HepG2 (cell line): ENCODE measurements around the gene WDR81. TPM values are rescaled to one million over a fixed set of nuclear protein-coding genes. Genes with fewer than 3 reads are reported as not detected.
A peak's percentile ranks its signal among the peaks of the same experiment; 100 is the strongest.
"Not testable (repeated sequence)": the region's sequence is repeated elsewhere in the genome, so short reads cannot be mapped to it uniquely, and the experiment has no call there.

Experiments used
- ATAC-seq: fragments of 200-7000 bp; cut with Tn5 transposase; 3 replicates; pipeline ENCODE4 v1.9.1; 2020; ENCODE audit warnings: mild to moderate bottlenecking, moderate library complexity
- BruUV-seq: library from RNA; stranded (reverse); fragments of 400-500 nt; replicated peaks from 2 replicates; lab custom pipeline; 2021; lab: Mats Ljungman, UMichigan
- CTCF ChIA-PET: fragments of 300-600 bp; formaldehyde crosslinking; extraction: SDS; loops from one replicate; lab custom pipeline; 2021; ENCODE audit warnings: low total read pairs, inconsistent platforms, low intra/inter-chr PET ratio; lab: Yijun Ruan, JAX
- POLR2A ChIA-PET: fragments of 350-600 bp; sonication (Branson Sonifier 250); formaldehyde crosslinking; loops from one replicate; lab custom pipeline; 2020; ENCODE audit warnings: antibody characterized with exemption, inconsistent platforms; lab: Yijun Ruan, JAX
- DNase-seq: peaks from one replicate; pipeline ENCODE4 v3.0.0-alpha.2; 2015; ENCODE audit warnings: low spot score
- FAIRE-seq: peaks from 3 replicates; lab custom pipeline; 2011; peaks lifted over from hg19 to GRCh38; lab: Jason Lieb, UNC
- H2AFZ ChIP-seq: one replicate; pipeline ENCODE4 v1.6.1; 2011; ENCODE audit warnings: low read length, inconsistent platforms
- H3K27ac ChIP-seq: fragments of 300-600 bp; 3 replicates; pipeline ENCODE4 v1.8.0; 2011; ENCODE audit warnings: mixed run types, mild to moderate bottlenecking, mixed read lengths, low read length, inconsistent platforms; ENCODE audit not compliant: insufficient read depth; ENCODE audit errors: extremely low read length
- H3K27me3 ChIP-seq, 2 experiments: fragments of 200-600 bp in 1 of 2; 2 replicates in 1 of 2; 3 replicates in 1 of 2; pipeline versions ENCODE4 v1.6.0 to v1.8.0; 2011; ENCODE audit warnings: low read length in 2 of 2, mild to moderate bottlenecking in 2 of 2, moderate library complexity in 2 of 2, inconsistent platforms in 1 of 2; ENCODE audit not compliant: insufficient read depth in 2 of 2, control insufficient read depth in 1 of 2
- H3K36me3 ChIP-seq, 2 experiments: fragments of 200-600 bp in 1 of 2; replicated peaks in 1 of 2; 2 replicates in 1 of 2; 3 replicates in 1 of 2; pipeline versions ENCODE4 v1.5.1 to v1.8.0; 2011; ENCODE audit warnings: low read length in 2 of 2, inconsistent platforms in 1 of 2; ENCODE audit not compliant: insufficient read depth in 2 of 2, control insufficient read depth in 1 of 2
- H3K4me1 ChIP-seq: 2 replicates; pipeline ENCODE4 v1.5.1; 2012; ENCODE audit warnings: low read length, inconsistent platforms; ENCODE audit not compliant: insufficient read depth
- H3K4me2 ChIP-seq: 2 replicates; pipeline ENCODE4 v1.6.0; 2011; ENCODE audit warnings: low read depth, low read length, inconsistent platforms
- H3K4me3 ChIP-seq, 3 experiments: fragments of 200-600 bp in 1 of 3; sonication (generic), shearing (Covaris generic) in 1 of 3; replicated peaks in 1 of 3; 2 replicates each; pipeline ENCODE4 v1.5.1; 2011 to 2016; ENCODE audit warnings: low read length in 3 of 3, inconsistent platforms in 2 of 3, low read depth in 2 of 3, mild to moderate bottlenecking in 2 of 3, control low read depth in 1 of 3, mixed read lengths in 1 of 3; ENCODE audit not compliant: insufficient read depth in 1 of 3
- H3K79me2 ChIP-seq: one replicate; pipeline ENCODE4 v1.6.1; 2011; ENCODE audit warnings: low read length, inconsistent platforms; ENCODE audit not compliant: insufficient read depth
- H3K9ac ChIP-seq: 2 replicates; pipeline ENCODE4 v1.6.0; 2011; ENCODE audit warnings: mild to moderate bottlenecking, low read depth, low read length, inconsistent platforms; ENCODE audit not compliant: insufficient read depth
- H3K9me3 ChIP-seq: 2 replicates; pipeline ENCODE4 v1.5.1; 2012; ENCODE audit warnings: mild to moderate bottlenecking, low read length
- H4K20me1 ChIP-seq: 2 replicates; pipeline ENCODE4 v1.6.0; 2011; ENCODE audit warnings: inconsistent platforms, mild to moderate bottlenecking, low read length, moderate library complexity; ENCODE audit not compliant: insufficient read depth
- ARID2 ChIP-seq: sonication (generic); formaldehyde crosslinking; IDR thresholded peaks from 2 replicates; pipeline ENCODE4 v1.8.1; 2022; ENCODE audit warnings: mild to moderate bottlenecking, missing genetic modification reagents, borderline replicate concordance
- HDAC6 ChIP-seq: fragments of 200-600 bp; sonication (generic); IDR thresholded peaks from 2 replicates; pipeline ENCODE4 v1.7.0; 2017; ENCODE audit warnings: mild to moderate bottlenecking, antibody characterized with exemption, low read length, low read depth
- JDP2 ChIP-seq: sonication (generic); formaldehyde crosslinking; IDR thresholded peaks from 2 replicates; pipeline ENCODE4 v1.8.1; 2022; ENCODE audit warnings: missing genetic modification reagents, borderline replicate concordance
- ZBTB14 ChIP-seq: sonication (generic); formaldehyde crosslinking; IDR thresholded peaks from 2 replicates; pipeline ENCODE4 v1.4.0; 2020; ENCODE audit warnings: missing genetic modification reagents
- ZBTB39 ChIP-seq: sonication (generic); formaldehyde crosslinking; IDR thresholded peaks from 2 replicates; pipeline ENCODE4 v1.5.0; 2020; ENCODE audit warnings: missing genetic modification reagents
- ZBTB7A ChIP-seq: sonication (generic); formaldehyde crosslinking; IDR thresholded peaks from 2 replicates; pipeline ENCODE4 v1.8.0; 2022; ENCODE audit warnings: mild to moderate bottlenecking, missing genetic modification reagents
- ZKSCAN8 ChIP-seq: IDR thresholded peaks from 2 replicates; pipeline ENCODE4 v1.6.1; 2016; ENCODE audit warnings: borderline replicate concordance, missing genetic modification reagents, missing compliant biosample characterization
- ZNF225 ChIP-seq: sonication (generic); formaldehyde crosslinking; IDR thresholded peaks from 2 replicates; pipeline ENCODE4 v1.4.0; 2020; ENCODE audit warnings: mild to moderate bottlenecking, missing genetic modification reagents
- ZNF619 ChIP-seq: sonication (generic); formaldehyde crosslinking; IDR thresholded peaks from 2 replicates; pipeline ENCODE4 v1.4.0; 2020; ENCODE audit warnings: mild to moderate bottlenecking, missing genetic modification reagents
- ZNF772 ChIP-seq: sonication (generic); formaldehyde crosslinking; IDR thresholded peaks from 2 replicates; pipeline ENCODE4 v1.5.0; 2020; ENCODE audit warnings: mild to moderate bottlenecking, missing genetic modification reagents
- ZNF790 ChIP-seq: sonication (generic); formaldehyde crosslinking; IDR thresholded peaks from 2 replicates; pipeline ENCODE4 v1.8.0; 2022; ENCODE audit warnings: missing genetic modification reagents, mild to moderate bottlenecking, borderline replicate concordance
- ZSCAN31 ChIP-seq: sonication (generic); formaldehyde crosslinking; IDR thresholded peaks from 2 replicates; pipeline ENCODE4 v1.5.0; 2020; ENCODE audit warnings: low read depth, mild to moderate bottlenecking, missing genetic modification reagents
- WGBS: methylation state at CpG from one replicate; pipeline ENCODE4 v1.1.6; 2017; ENCODE audit warnings: low lambda C conversion rate; 5-methylcytosine and 5-hydroxymethylcytosine counted together
- in situ Hi-C: cut with HindIII; loops from 2 replicates; pipeline ENCODE4 v1.10.0; 2017; ENCODE audit warnings: low pct_unique_long_range_greater_than_20kb; ENCODE audit not compliant: extremely low pct_ligation_motif_present
- intact Hi-C: fragments of 100-400 bp; cut with micrococcal nuclease; formaldehyde crosslinking; loops from one replicate; pipeline ENCODE4 v1.10.0; 2022; ENCODE audit not compliant: unreplicated experiment
- polyA plus RNA-seq, 8 experiments: library from polyadenylated mRNA; depleted of rRNA in 3 of 8; stranded (reverse) in 7 of 8; unstranded in 1 of 8; fragments of >200 nt; fragmentation: Illumina TruSeq in 4 of 8; extraction: Trizol in 4 of 8; gene quantifications; 2 replicates each; pipeline versions ENCODE4 v1.2.1 to v1.2.3, GENCODE V29; 2011 to 2016; ENCODE audit warnings: low read depth in 4 of 8, missing spikeins in 1 of 8, mixed read lengths in 1 of 8; ENCODE audit not compliant: insufficient read depth in 1 of 8
- total RNA-seq, 5 experiments: library from RNA; depleted of rRNA; stranded (reverse); fragments of >200 nt; fragmentation: Illumina TruSeq; extraction: Trizol; gene quantifications; 2 replicates each; pipeline ENCODE4 v1.2.3, GENCODE V29; 2016; ENCODE audit warnings: low read depth in 1 of 5

WDR81 gene
- total and polyA plus RNA-seq, 2 of the 13 experiments (the other 11 are each of a cell fraction or from before 2014, with no cell fraction given): 9.1 to 16.7 TPM

- no peak overlapping the region for H2AFZ ChIP-seq
- peaks cover 0 to 1% of the 10 kb centered on the region in 2 experiments; a peak in 1 of 5 replicates for H3K27me3 ChIP-seq
- H3K4me2 ChIP-seq: peak overlapping the region; percentile 66
- FAIRE-seq: no peak
- intact Hi-C loops: no loop called here
- ChIA-PET CTCF (no interaction called here), POLR2A (interaction anchor here (0.7 to 3.1 kb wide), 4 partner anchors 14 to 64 kb away, joined by 3 to 12 read pairs (median 5); partner anchors contain the start of genes RILP and SERPINF1)
- TF ChIP-seq ZNF790 (no peak), ZNF772 (CRISPR knock-in tag) (no peak), ZBTB14 (CRISPR knock-in tag) (no peak), ZNF619 (no peak), ZBTB7A (CRISPR knock-in tag) (no peak), ZNF225 (CRISPR knock-in tag) (no peak), ZSCAN31 (CRISPR knock-in tag) (no peak), ZBTB39 (CRISPR knock-in tag) (no peak), HDAC6 (no peak), JDP2 (CRISPR knock-in tag) (no peak), ARID2 (CRISPR knock-in tag) (no peak), ZKSCAN8 (CRISPR knock-in tag) (no peak)
- peaks cover 19% of the 10 kb centered on the region for H3K4me1 ChIP-seq
- BruUV-seq: no TSS peak
- H3K36me3 ChIP-seq: no peaks in the 10 kb centered on the region
- no peaks in the 10 kb centered on the region for H3K9me3 ChIP-seq
- H3K4me3 ChIP-seq: peak overlapping the region in 2 of 3 experiments; percentile 19 to 46; a peak in 1 of 6 replicates
- in situ Hi-C loops: no loop called here
- ATAC-seq: peak; percentile 61
- DNase-seq: no peak
- H3K79me2 ChIP-seq: no peaks in the 10 kb centered on the region
- H3K9ac ChIP-seq: 0 out of 2 replicates have a peak overlapping the region, but pooled peaks have one; percentile 27
- no peaks in the 10 kb centered on the region for H4K20me1 ChIP-seq
- 15% methylated on average over 5 of the region's 5 CpGs for WGBS
- no peak overlapping the region for H3K27ac ChIP-seq
Observed at GRCh38 chr17:1697681-1698080, 26.8 kb upstream of the WDR81 start.

- H3K27me3 ChIP-seq, H3K79me2 ChIP-seq, H3K36me3 ChIP-seq, DNase-seq, ATAC-seq, H3K9me3 ChIP-seq, H2AFZ ChIP-seq, H4K20me1 ChIP-seq, intact Hi-C loops, CTCF ChIA-PET, H3K9ac ChIP-seq, H3K4me3 ChIP-seq, H3K27ac ChIP-seq, H3K4me2 ChIP-seq, FAIRE-seq, BruUV-seq, POLR2A ChIA-PET: not testable (repeated sequence)
- peaks cover 19% of the 10 kb centered on the region for H3K4me1 ChIP-seq
- WGBS: 56% methylated on average over 3 of the region's 5 CpGs
- in situ Hi-C loops: loop anchor here (25.0 kb wide), 1 partner anchor 337 kb away; the partner anchor contains the start of genes DPH1, OVCA2 and RTN4RL1
Observed at GRCh38 chr17:1699891-1700290, 24.6 kb upstream of the WDR81 start.
